ENCODE results near the gene INPP5J.

- TF ChIP-seq RFX5 (IDR thresholded peaks at IDR 0.05; ENCODE audit: low read depth, low read length) (no peak), ZNF589 (CRISPR knock-in tag; conservative IDR thresholded peaks at IDR 0.05) (no peak), POLR2A (IDR thresholded peaks at IDR 0.05; ENCODE audit: insufficient read depth in 1 of 2, low read depth in 2 of 2, low read length in 2 of 2) (no peak), ZNF546 (CRISPR knock-in tag; conservative IDR thresholded peaks at IDR 0.05) (no peak), YY1 (IDR thresholded peaks at IDR 0.05; ENCODE audit: insufficient read depth, insufficient replicate concordance, low read depth, low read length) (no peak), MXD4 (CRISPR knock-in tag; IDR thresholded peaks at IDR 0.05) (no peak), ZC3H13 (CRISPR knock-in tag; IDR thresholded peaks at IDR 0.05) (no peak), BRCA1 (CRISPR knock-in tag; IDR thresholded peaks at IDR 0.05) (no peak), MEIS2 (CRISPR knock-in tag; IDR thresholded peaks at IDR 0.05) (no peak), POLR2AphosphoS5 (IDR thresholded peaks at IDR 0.05; ENCODE audit: low read depth, low read length) (no peak), ZNF3 (CRISPR knock-in tag; IDR thresholded peaks at IDR 0.05) (no peak), CREB1 (IDR thresholded peaks at IDR 0.05) (no peak), CREB1 (CRISPR knock-in tag; IDR thresholded peaks at IDR 0.05) (no peak)
Measured at GRCh38 chr22:31086703-31087330, 35.9 kb upstream of the INPP5J start.
